H1 (cell line): ENCODE results near the gene DDOST. TPM values are rescaled to one million over a fixed set of nuclear protein-coding genes. Genes with fewer than 3 reads are reported as not detected.

Source experiments
- CHD7 ChIP-seq: fragments of 300-600 bp; sonication (generic); IDR thresholded peaks from 2 replicates; pipeline ENCODE4 v1.7.1; 2012; ENCODE audit warnings: low read length, moderate library complexity, mild to moderate bottlenecking, inconsistent platforms; ENCODE audit not compliant: insufficient replicate concordance
- CTCF ChIP-seq, 3 experiments: IDR thresholded peaks; 1 replicate in 2 of 3; 2 replicates in 1 of 3; pipeline versions ENCODE4 v1.5.1 to v1.6.1; 2011; ENCODE audit warnings: low read length in 3 of 3, mild to moderate bottlenecking in 3 of 3, inconsistent platforms in 2 of 3, low read depth in 1 of 3, moderate library complexity in 1 of 3; ENCODE audit not compliant: insufficient read depth in 1 of 3; ENCODE audit errors: control extremely low read depth in 1 of 3
- GTF2F1 ChIP-seq: IDR thresholded peaks from 2 replicates; pipeline ENCODE4 v1.6.1; 2012; ENCODE audit warnings: low read depth, low read length, improper control_type of control experiment, borderline replicate concordance
- KDM1A ChIP-seq: fragments of 200-600, 300-600 bp; sonication (generic); IDR thresholded peaks from 2 replicates; pipeline ENCODE4 v1.7.1; 2016; ENCODE audit warnings: mild to moderate bottlenecking, low read length, borderline replicate concordance
- POLR2A ChIP-seq, 2 experiments: IDR thresholded peaks; 1 replicate in 1 of 2; 2 replicates in 1 of 2; pipeline ENCODE4 v1.6.1; 2011; ENCODE audit warnings: low read depth in 2 of 2, low read length in 2 of 2, mild to moderate bottlenecking in 2 of 2; ENCODE audit errors: control extremely low read depth in 1 of 2
- POU5F1 ChIP-seq: IDR thresholded peaks from 2 replicates; pipeline ENCODE4 v1.6.1; 2011; ENCODE audit warnings: low read depth, mild to moderate bottlenecking, low read length, moderate library complexity
- TEAD4 ChIP-seq: IDR thresholded peaks from 2 replicates; pipeline ENCODE4 v1.6.1; 2012; ENCODE audit warnings: low read depth, low read length, inconsistent platforms, mixed read lengths
- polyA plus RNA-seq, 7 experiments: library from polyadenylated mRNA; depleted of rRNA in 3 of 7; stranded (reverse) in 5 of 7; unstranded in 2 of 7; fragments of >200 nt in 5 of 7; fragments of 200-250 nt in 2 of 7; gene quantifications; 1 replicate in 5 of 7; 2 replicates in 1 of 7; 4 replicates in 1 of 7; pipeline versions ENCODE4 v1.2.1 to v1.2.3, GENCODE V29; 2011 to 2013; ENCODE audit warnings: missing spikeins in 2 of 7, mixed read lengths in 2 of 7
- total RNA-seq: library from RNA; stranded (reverse); fragmentation: NEBNext Ultra II Directional; extraction: Animal tissue kit (Norgen Biotek cat#: 25700); gene quantifications from 2 replicates; pipeline ENCODE4 v1.2.1, GENCODE V29; 2021

DDOST gene
- total and polyA plus RNA-seq, 2 of the 8 experiments (the other 6 are each of a cell fraction or from before 2014, with no cell fraction given), result 253 to 336 TPM

- TF ChIP-seq CHD7 (no peak), POLR2A (IDR thresholded peaks at IDR 0.05; ENCODE audit: control extremely low read depth in 1 of 2, low read depth in 2 of 2, low read length in 2 of 2) (no peak), TEAD4 (no peak), GTF2F1 (no peak), CTCF (IDR thresholded peaks at IDR 0.05; ENCODE audit: control extremely low read depth in 1 of 3, insufficient read depth in 1 of 3, low read depth in 1 of 3, low read length in 3 of 3) (no peak), POU5F1 (no peak), KDM1A (no peak)
These were observed 4.1 kb downstream of the DDOST start (continued) for GRCh38 chr1:20657024-20657423.
